Osteoblast (primary cell): ENCODE data around the gene PTBP2. TPM values are rescaled to one million over a fixed set of nuclear protein-coding genes. Genes with fewer than 3 reads are reported as not detected.

ENCODE experiments used
- DNase-seq: peaks from one replicate; pipeline ENCODE4 v3.0.0; 2011; ENCODE audit warnings: low spot score, mixed read lengths; ENCODE audit not compliant: insufficient read length; ENCODE audit errors: missing footprints
- H2AFZ ChIP-seq: 2 replicates; pipeline ENCODE4 v1.6.0; 2011; ENCODE audit warnings: mild to moderate bottlenecking, low read length
- H3K27ac ChIP-seq: 2 replicates; pipeline ENCODE4 v1.5.1; 2011; ENCODE audit warnings: mild to moderate bottlenecking, low read depth, low read length, moderate library complexity
- H3K27me3 ChIP-seq: 2 replicates; pipeline ENCODE4 v1.6.0; 2012; ENCODE audit warnings: mild to moderate bottlenecking, control low read depth, inconsistent platforms, low read length, moderate library complexity; ENCODE audit not compliant: insufficient read depth
- H3K36me3 ChIP-seq: 2 replicates; pipeline ENCODE4 v1.5.1; 2011; ENCODE audit warnings: mild to moderate bottlenecking, low read length, control low read depth, moderate library complexity; ENCODE audit not compliant: insufficient read depth
- H3K4me1 ChIP-seq: 2 replicates; pipeline ENCODE4 v1.5.1; 2011; ENCODE audit warnings: mild to moderate bottlenecking, low read length, control low read depth, moderate library complexity; ENCODE audit not compliant: insufficient read depth
- H3K4me2 ChIP-seq: 2 replicates; pipeline ENCODE4 v1.6.0; 2011; ENCODE audit warnings: mild to moderate bottlenecking, low read length; ENCODE audit not compliant: insufficient read depth
- H3K4me3 ChIP-seq: fragments of 200-600 bp; sonication (generic); 3 replicates; pipeline ENCODE4 v1.5.1; 2012; ENCODE audit warnings: mild to moderate bottlenecking, low read length, inconsistent platforms; ENCODE audit not compliant: insufficient read depth
- H3K79me2 ChIP-seq: 2 replicates; pipeline ENCODE4 v1.6.0; 2012; ENCODE audit warnings: mild to moderate bottlenecking, low read length, control low read depth, inconsistent platforms; ENCODE audit not compliant: insufficient read depth
- H3K9me3 ChIP-seq: 2 replicates; pipeline ENCODE4 v1.5.1; 2011; ENCODE audit warnings: low read depth, low read length, control low read depth
- H4K20me1 ChIP-seq: 2 replicates; pipeline ENCODE4 v1.6.0; 2012; ENCODE audit warnings: mild to moderate bottlenecking, low read length, control low read depth; ENCODE audit not compliant: insufficient read depth
- CTCF ChIP-seq: IDR thresholded peaks from 2 replicates; pipeline ENCODE4 v1.5.1; 2011; ENCODE audit warnings: mild to moderate bottlenecking, low read depth, low read length, moderate library complexity; ENCODE audit errors: extremely low read depth
- total RNA-seq: library from RNA; depleted of rRNA; stranded (reverse); fragments of >200 nt; gene quantifications from 2 replicates; pipeline ENCODE4 v1.2.3, GENCODE V29; 2012

The PTBP2 gene
- total RNA-seq, 1 donor = 17.0 TPM

- H3K4me1 ChIP-seq = no peaks in the 10 kb centered on the region
- H3K27ac ChIP-seq = no peak overlapping the region
- no peaks in the 10 kb centered on the region for H3K36me3 ChIP-seq
- TF ChIP-seq CTCF = no peak
- H3K9me3 ChIP-seq = no peaks in the 10 kb centered on the region
- no peaks in the 10 kb centered on the region for H4K20me1 ChIP-seq
- H2AFZ ChIP-seq = no peak overlapping the region
- no peak for DNase-seq
- H3K4me2 ChIP-seq = no peak overlapping the region
- H3K27me3 ChIP-seq = no peaks in the 10 kb centered on the region
- H3K4me3 ChIP-seq = no peak overlapping the region
- no peaks in the 10 kb centered on the region for H3K79me2 ChIP-seq
Measured at GRCh38 chr1:96703186-96703585, 18.4 kb upstream of the PTBP2 start.

DNA sequence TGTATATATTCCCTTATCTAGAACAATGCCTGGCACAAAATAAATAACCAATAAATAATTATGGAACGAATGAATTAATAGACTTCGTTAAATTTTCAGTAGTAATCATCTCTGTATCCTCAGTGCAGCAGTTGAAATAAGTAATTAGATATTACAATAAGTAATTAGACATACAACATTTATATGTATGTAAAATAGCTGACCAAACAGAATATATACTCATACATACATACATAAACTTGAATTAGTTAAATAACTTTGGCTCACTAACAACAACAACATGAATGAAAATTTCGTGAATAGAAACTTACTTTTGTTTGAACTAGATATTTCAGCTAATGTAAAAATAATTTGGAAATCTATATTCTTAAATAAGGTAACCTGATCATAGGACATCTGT, 14.6 kb upstream of the PTBP2 start:
- H4K20me1 ChIP-seq = no peaks in the 10 kb centered on the region
- no peaks in the 10 kb centered on the region for H3K27me3 ChIP-seq
- H3K27ac ChIP-seq = no peak overlapping the region
- no peaks in the 10 kb centered on the region for H3K9me3 ChIP-seq
- no peak overlapping the region for H3K4me2 ChIP-seq
- no peak overlapping the region for H3K4me3 ChIP-seq
- H2AFZ ChIP-seq = no peak overlapping the region
- no peaks in the 10 kb centered on the region for H3K79me2 ChIP-seq
- H3K36me3 ChIP-seq = no peaks in the 10 kb centered on the region
- no peak for TF ChIP-seq CTCF
- DNase-seq = no peak
- H3K4me1 ChIP-seq = peaks cover 6% of the 10 kb centered on the region

GRCh38 chr1:96708482-96708881, 13.1 kb upstream of the PTBP2 start:
- H3K27ac ChIP-seq = no peak overlapping the region
- peaks cover 6% of the 10 kb centered on the region for H3K4me1 ChIP-seq
- H3K4me2 ChIP-seq = no peak overlapping the region
- no peaks in the 10 kb centered on the region for H3K36me3 ChIP-seq
- H3K9me3 ChIP-seq = no peaks in the 10 kb centered on the region
- DNase-seq = no peak
- no peak overlapping the region for H3K4me3 ChIP-seq
- H3K27me3 ChIP-seq = no peaks in the 10 kb centered on the region
- H3K79me2 ChIP-seq = no peaks in the 10 kb centered on the region
- no peak overlapping the region for H2AFZ ChIP-seq
- H4K20me1 ChIP-seq = no peaks in the 10 kb centered on the region
- no peak for TF ChIP-seq CTCF

DNA sequence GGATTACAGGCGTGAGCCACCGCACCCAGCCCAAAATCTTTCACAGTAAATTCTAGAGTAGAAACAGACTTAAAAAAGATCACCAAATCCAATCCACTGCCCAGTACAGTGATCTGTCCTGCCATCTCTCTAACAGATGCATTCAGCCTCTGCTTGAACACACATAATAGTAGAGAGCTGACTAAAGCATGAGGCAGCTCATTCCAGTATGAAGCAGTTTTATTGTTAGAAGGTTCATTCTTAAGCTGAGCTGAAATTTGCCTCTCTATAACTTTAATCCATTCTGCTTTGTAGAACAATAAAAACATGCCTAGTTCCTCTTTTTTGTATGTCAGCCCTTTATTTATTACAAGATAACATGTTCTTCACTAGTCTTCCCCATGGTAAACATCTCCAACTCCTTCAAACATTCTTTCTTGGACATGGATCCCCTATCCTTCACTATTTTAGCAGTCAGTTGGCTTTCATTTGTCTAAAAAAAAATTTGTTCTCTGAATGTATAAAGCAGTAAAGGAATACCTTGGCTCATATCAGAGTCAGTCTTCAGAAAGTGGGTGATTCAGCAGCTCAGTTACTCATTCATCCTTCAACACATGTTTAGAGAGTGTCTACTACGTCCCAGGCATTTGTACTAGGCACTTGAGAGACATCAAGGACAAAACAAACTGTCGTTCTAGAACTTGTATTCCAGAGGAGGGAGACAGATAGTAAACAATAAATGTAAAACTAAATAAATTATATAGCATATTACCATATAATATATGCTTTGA, 10.7 kb upstream of the PTBP2 start:
- Histone ChIP-seq H3K4me1 (peaks cover 6% of the 10 kb centered on the region), H2AFZ (peak overlapping the region; percentile 18), H3K79me2 (no peaks in the 10 kb centered on the region), H3K36me3 (no peaks in the 10 kb centered on the region), H3K4me2 (peak overlapping the region; percentile 27), H3K4me3 (no peak overlapping the region), H3K27me3 (peaks cover 2% of the 10 kb centered on the region), H4K20me1 (no peaks in the 10 kb centered on the region), H3K27ac (peak overlapping the region; percentile 58), H3K9me3 (no peaks in the 10 kb centered on the region)
- no peak for TF ChIP-seq CTCF
- DNase-seq = peak; percentile 53
